Sigmoid colon (tissue), 7 donors: ENCODE data around the gene SORCS2. TPM values are rescaled to one million over a fixed set of nuclear protein-coding genes. Genes with fewer than 3 reads are reported as not detected.

Experiments used
- DNase-seq: peaks from one replicate; pipeline ENCODE4 v3.0.0-alpha.2; 2019
- H3K27ac ChIP-seq, 4 donors: fragments of 200-600 bp; sonication (generic); one replicate each; pipeline ENCODE4 v1.5.1; 2016 to 2019; ENCODE audit warnings: mild to moderate bottlenecking in 1 of 4
- H3K27me3 ChIP-seq, 3 donors: fragments of 200-600 bp; sonication (generic); one replicate each; pipeline ENCODE4 v1.5.1; 2019; ENCODE audit warnings: mild to moderate bottlenecking in 1 of 3
- H3K36me3 ChIP-seq, 4 donors: fragments of 200-600 bp; sonication (generic); one replicate each; pipeline ENCODE4 v1.5.1; 2016 to 2019
- H3K4me1 ChIP-seq, 4 donors: fragments of 200-600 bp; sonication (generic); one replicate each; pipeline ENCODE4 v1.5.1; 2017 to 2019
- H3K4me3 ChIP-seq, 4 donors: fragments of 200-600 bp; sonication (generic); one replicate each; pipeline ENCODE4 v1.5.1; 2017 to 2019; ENCODE audit warnings: mild to moderate bottlenecking in 2 of 4, moderate library complexity in 1 of 4
- H3K9me3 ChIP-seq, 4 donors: fragments of 200-600 bp in 3 of 4; sonication (generic) in 3 of 4; one replicate each; pipeline versions ENCODE4 v1.5.1 to v1.6.1; 2013 to 2019
- CTCF ChIP-seq, 4 experiments: fragments of 450-650 bp in 3 of 4; fragments of 200-600 bp in 1 of 4; IDR thresholded peaks; one replicate each; pipeline ENCODE4 v1.5.1; 2016 to 2019; ENCODE audit warnings: antibody characterized with exemption in 4 of 4, mild to moderate bottlenecking in 3 of 4, moderate library complexity in 2 of 4
- EP300 ChIP-seq, 4 donors: sonication (generic); formaldehyde crosslinking; IDR thresholded peaks; one replicate each; pipeline ENCODE4 v1.6.1; 2017; ENCODE audit warnings: antibody characterized with exemption in 4 of 4
- POLR2A ChIP-seq, 2 donors: fragments of 450-650 bp; IDR thresholded peaks; one replicate each; pipeline ENCODE4 v1.6.1; 2016; ENCODE audit warnings: antibody characterized with exemption in 2 of 2, mild to moderate bottlenecking in 2 of 2, moderate library complexity in 2 of 2
- POLR2AphosphoS5 ChIP-seq, 4 donors: sonication (generic); formaldehyde crosslinking; IDR thresholded peaks; one replicate each; pipeline ENCODE4 v1.6.1; 2017; ENCODE audit warnings: antibody characterized with exemption in 4 of 4
- WGBS, 2 donors: extraction: QIAGEN DNeasy Blood & Tissue Kit; methylation state at CpG; one replicate each; pipeline ENCODE4 v1.1.7; 2013; 5-methylcytosine and 5-hydroxymethylcytosine counted together
- intact Hi-C: fragments of 100-400 bp; cut with DNase I; formaldehyde crosslinking; loops from one replicate; pipeline ENCODE4 v1.15.1; 2023
- polyA plus RNA-seq, 3 donors: library from polyadenylated mRNA; stranded (reverse); fragments of 200-250 nt; gene quantifications; one replicate each; pipeline ENCODE4 v1.2.3, GENCODE V29; 2013
- total RNA-seq, 4 donors: library from RNA; depleted of rRNA; stranded (reverse); fragments of >200 nt; gene quantifications; one replicate each; pipeline ENCODE4 v1.1.0, GENCODE V29; 2016
- donor health status: healthy with polysubstance abuse.
- donor health status: Bipolar disorder and iron deficiency.
- donor health status: healthy.

SORCS2 gene
- total and polyA plus RNA-seq, 7 donors = 1.8 to 6.4 (median 3.9) TPM; not detected in 2

GRCh38 chr4:7266525-7267292 lies 74.4 kb downstream of the SORCS2 start:
- no peaks in the 10 kb centered on the region for H3K36me3 ChIP-seq
- H3K9me3 ChIP-seq = no peaks in the 10 kb centered on the region
- intact Hi-C loops = no loop called here
- H3K27ac ChIP-seq = no peak overlapping the region
- H3K4me3 ChIP-seq = no peak overlapping the region
- no peak for DNase-seq
- H3K27me3 ChIP-seq = no peaks in the 10 kb centered on the region
- TF ChIP-seq EP300 (IDR thresholded peaks at IDR 0.05) = no peak
- TF ChIP-seq CTCF (IDR thresholded peaks at IDR 0.05) = no peak
- TF ChIP-seq POLR2A (IDR thresholded peaks at IDR 0.05) = no peak
- no peak for TF ChIP-seq POLR2AphosphoS5 (IDR thresholded peaks at IDR 0.05)
- WGBS, 2 donors = 67 to 77% methylated on average over 18 of the region's 18 CpGs
- H3K4me1 ChIP-seq = no peaks in the 10 kb centered on the region

- no peaks in the 10 kb centered on the region for H3K36me3 ChIP-seq
- no peak for DNase-seq
- H3K9me3 ChIP-seq = no peaks in the 10 kb centered on the region
- no peak overlapping the region for H3K4me3 ChIP-seq
- H3K27me3 ChIP-seq = no peaks in the 10 kb centered on the region
- 70 to 77% methylated on average over 7 of the region's 7 CpGs for WGBS, 2 donors
- intact Hi-C loops = no loop called here
- H3K4me1 ChIP-seq = no peaks in the 10 kb centered on the region
- H3K27ac ChIP-seq = no peak overlapping the region
- no peak for TF ChIP-seq CTCF (IDR thresholded peaks at IDR 0.05)
- no peak for TF ChIP-seq POLR2A (IDR thresholded peaks at IDR 0.05)
- TF ChIP-seq EP300 (IDR thresholded peaks at IDR 0.05) = no peak
- no peak for TF ChIP-seq POLR2AphosphoS5 (IDR thresholded peaks at IDR 0.05)
Observed at GRCh38 chr4:7267829-7268228, 75.5 kb downstream of the SORCS2 start.

GRCh38 chr4:7268941-7269340 lies 76.6 kb downstream of the SORCS2 start:
- Histone ChIP-seq H3K4me1 (no peaks in the 10 kb centered on the region), H3K36me3 (no peaks in the 10 kb centered on the region), H3K27me3 (no peaks in the 10 kb centered on the region), H3K27ac (no peak overlapping the region), H3K4me3 (no peak overlapping the region), H3K9me3 (no peaks in the 10 kb centered on the region)
- DNase-seq = no peak
- 84 to 91% methylated on average over 10 of the region's 10 CpGs for WGBS, 2 donors
- TF ChIP-seq CTCF (IDR thresholded peaks at IDR 0.05) = no peak
- TF ChIP-seq EP300 (IDR thresholded peaks at IDR 0.05) = no peak
- TF ChIP-seq POLR2A (IDR thresholded peaks at IDR 0.05) = no peak
- TF ChIP-seq POLR2AphosphoS5 (IDR thresholded peaks at IDR 0.05) = no peak
- intact Hi-C loops = no loop called here

DNA sequence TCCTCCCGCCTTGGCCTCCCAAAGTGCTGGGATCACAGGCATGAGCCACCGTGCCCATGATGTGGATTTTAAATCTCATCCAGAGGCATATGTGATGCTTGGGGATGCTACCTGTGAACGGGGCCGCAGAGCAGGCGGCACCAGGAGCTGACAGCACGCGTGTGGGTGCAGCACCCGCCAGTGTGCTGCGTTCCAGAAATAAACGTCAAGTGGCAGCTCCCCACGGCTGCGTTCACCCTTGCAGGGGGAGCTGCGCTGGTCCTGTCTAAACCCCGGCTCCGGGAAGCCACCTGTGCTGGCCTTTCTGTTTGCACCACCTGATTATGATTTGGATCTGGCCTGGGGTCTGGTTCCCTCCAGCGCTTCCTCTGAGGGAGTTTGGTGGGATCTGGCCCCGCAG lies 77.8 kb downstream of the SORCS2 start:
- intact Hi-C loops = no loop called here
- TF ChIP-seq POLR2AphosphoS5 (IDR thresholded peaks at IDR 0.05) (no peak), POLR2A (IDR thresholded peaks at IDR 0.05) (no peak), EP300 (IDR thresholded peaks at IDR 0.05) (no peak), CTCF (IDR thresholded peaks at IDR 0.05) (no peak)

DNA sequence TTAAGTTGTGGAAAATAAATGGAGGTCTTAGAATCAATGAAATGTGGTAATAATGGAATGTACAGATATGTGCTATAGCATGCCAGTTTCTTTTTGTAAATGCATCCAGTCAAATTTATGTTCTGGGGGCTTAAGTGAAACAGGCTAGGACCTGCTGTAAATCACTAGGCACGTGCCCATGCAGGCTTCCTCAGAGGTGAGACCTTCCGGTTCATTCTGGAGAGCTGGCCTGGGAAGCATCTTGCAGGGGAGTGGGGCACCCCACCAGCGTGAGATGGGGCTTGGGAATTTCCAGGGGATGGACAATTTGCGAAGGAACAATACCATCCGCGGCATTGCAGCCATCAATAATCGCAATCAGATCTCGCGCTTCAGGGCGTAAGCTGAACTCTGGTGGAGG lies 80.1 kb downstream of the SORCS2 start:
- H3K4me3 ChIP-seq = no peak overlapping the region
- 87 to 92% methylated on average over 10 of the region's 10 CpGs for WGBS, 2 donors
- no peak overlapping the region for H3K27ac ChIP-seq
- no peaks in the 10 kb centered on the region for H3K9me3 ChIP-seq
- no peaks in the 10 kb centered on the region for H3K27me3 ChIP-seq
- no peak for TF ChIP-seq POLR2A (IDR thresholded peaks at IDR 0.05)
- no peak for TF ChIP-seq CTCF (IDR thresholded peaks at IDR 0.05)
- no peak for TF ChIP-seq POLR2AphosphoS5 (IDR thresholded peaks at IDR 0.05)
- TF ChIP-seq EP300 (IDR thresholded peaks at IDR 0.05) = no peak
- H3K36me3 ChIP-seq = no peaks in the 10 kb centered on the region
- intact Hi-C loops = no loop called here
- H3K4me1 ChIP-seq = no peaks in the 10 kb centered on the region
- no peak for DNase-seq

More for the DNA sequence above, 77.8 kb downstream of the SORCS2 start:
- no peak overlapping the region for H3K4me3 ChIP-seq
- no peak for DNase-seq
- H3K27me3 ChIP-seq = no peaks in the 10 kb centered on the region
- no peaks in the 10 kb centered on the region for H3K9me3 ChIP-seq
- no peaks in the 10 kb centered on the region for H3K36me3 ChIP-seq
- 95% methylated on average over 17 of the region's 17 CpGs for WGBS, 2 donors
- H3K4me1 ChIP-seq = no peaks in the 10 kb centered on the region
- H3K27ac ChIP-seq = no peak overlapping the region
